ENCODE measurements around the gene NFIA. TPM values are rescaled to one million over a fixed set of nuclear protein-coding genes. Genes with fewer than 3 reads are reported as not detected.

Gene NFIA
- total RNA-seq, 1 experiment from 2014 or later, result 23.9 TPM

- H3K4me3 ChIP-seq, result no peak overlapping the region
- no peaks in the 10 kb centered on the region for H3K27me3 ChIP-seq
- no peaks in the 10 kb centered on the region for H3K9me3 ChIP-seq (replicated peaks)
- no peaks in the 10 kb centered on the region; the same call in 1 of the 2 replicates for H3K36me3 ChIP-seq
- no peak for DNase-seq
- no peak overlapping the region for H3K27ac ChIP-seq
- peaks cover 8% of the 10 kb centered on the region for H3K4me1 ChIP-seq
These were observed 249.9 kb downstream of the NFIA start for GRCh38 chr1:61332196-61332753.

- Histone ChIP-seq H3K36me3 (no peaks in the 10 kb centered on the region; the same call in 1 of the 2 replicates), H3K4me1 (peaks cover 13% of the 10 kb centered on the region), H3K4me3 (no peak overlapping the region), H3K27ac (no peak overlapping the region), H3K9me3 (replicated peaks) (no peaks in the 10 kb centered on the region), H3K27me3 (no peaks in the 10 kb centered on the region)
- DNase-seq, result no peak
These were observed 250.4 kb downstream of the NFIA start for GRCh38 chr1:61332796-61333195.

- no peaks in the 10 kb centered on the region for H3K27me3 ChIP-seq
- H3K4me3 ChIP-seq, result no peak overlapping the region
- DNase-seq, result no peak
- H3K27ac ChIP-seq, result no peak overlapping the region
- H3K36me3 ChIP-seq, result no peaks in the 10 kb centered on the region; the same call in 1 of the 2 replicates
- H3K4me1 ChIP-seq, result peaks cover 18% of the 10 kb centered on the region
- no peaks in the 10 kb centered on the region for H3K9me3 ChIP-seq (replicated peaks)
These were observed 252.6 kb downstream of the NFIA start for GRCh38 chr1:61334718-61335589.

- DNase-seq, result peak in 1 of 2 experiments; percentile 27
These were observed 254.7 kb downstream of the NFIA start for GRCh38 chr1:61337037-61337436.

GRCh38 chr1:61337441-61337951 is 255.1 kb downstream of the NFIA start:
- H3K9me3 ChIP-seq (replicated peaks), result no peaks in the 10 kb centered on the region
- H3K27me3 ChIP-seq, result no peaks in the 10 kb centered on the region
- DNase-seq, result no peak
- H3K27ac ChIP-seq, result peak overlapping the region; percentile 73
- peaks cover 18% of the 10 kb centered on the region for H3K4me1 ChIP-seq
- H3K4me3 ChIP-seq, result peak overlapping the region; percentile 30
- H3K36me3 ChIP-seq, result no peaks in the 10 kb centered on the region; the same call in 1 of the 2 replicates

More at GRCh38 chr1:61337037-61337436, 254.7 kb downstream of the NFIA start:
- no peaks in the 10 kb centered on the region; the same call in 1 of the 2 replicates for H3K36me3 ChIP-seq
- peaks cover 18% of the 10 kb centered on the region for H3K4me1 ChIP-seq
- no peak overlapping the region for H3K4me3 ChIP-seq
- H3K9me3 ChIP-seq (replicated peaks), result no peaks in the 10 kb centered on the region
- H3K27me3 ChIP-seq, result no peaks in the 10 kb centered on the region
- H3K27ac ChIP-seq, result peak overlapping the region; percentile 73; the same call in 1 of the 2 replicates

- Histone ChIP-seq H3K9me3 (replicated peaks) (no peaks in the 10 kb centered on the region), H3K4me3 (peak overlapping the region; percentile 45), H3K36me3 (no peaks in the 10 kb centered on the region), H3K4me1 (peaks cover 18% of the 10 kb centered on the region), H3K27me3 (no peaks in the 10 kb centered on the region), H3K27ac (peak overlapping the region; percentile 73)
- DNase-seq, result peak; percentile 95 to 98
These were observed 255.9 kb downstream of the NFIA start for GRCh38 chr1:61337981-61338848.

GRCh38 chr1:61338899-61339298 is 256.5 kb downstream of the NFIA start:
- no peaks in the 10 kb centered on the region for H3K9me3 ChIP-seq (replicated peaks)
- DNase-seq, result peak in 1 of 2 experiments; percentile 17
- no peaks in the 10 kb centered on the region for H3K36me3 ChIP-seq
- H3K4me1 ChIP-seq, result peaks cover 18% of the 10 kb centered on the region
- peak overlapping the region; percentile 73 for H3K27ac ChIP-seq
- H3K4me3 ChIP-seq, result peak overlapping the region; percentile 45
- H3K27me3 ChIP-seq, result no peaks in the 10 kb centered on the region

GRCh38 chr1:61341426-61341825 is 259.1 kb downstream of the NFIA start:
- no peaks in the 10 kb centered on the region for H3K9me3 ChIP-seq (replicated peaks)
- no peak for DNase-seq
- peaks cover 18% of the 10 kb centered on the region for H3K4me1 ChIP-seq
- H3K36me3 ChIP-seq, result no peaks in the 10 kb centered on the region
- H3K27ac ChIP-seq, result no peak overlapping the region
- no peaks in the 10 kb centered on the region for H3K27me3 ChIP-seq
- H3K4me3 ChIP-seq, result no peak overlapping the region

- Histone ChIP-seq H3K27me3 (no peaks in the 10 kb centered on the region), H3K9me3 (replicated peaks) (no peaks in the 10 kb centered on the region), H3K4me1 (peaks cover 2% of the 10 kb centered on the region), H3K4me3 (no peak overlapping the region), H3K36me3 (no peaks in the 10 kb centered on the region), H3K27ac (no peak overlapping the region)
- no peak for DNase-seq
These were observed 261.5 kb downstream of the NFIA start for GRCh38 chr1:61343734-61344420.

GRCh38 chr1:61344696-61345095 is 262.3 kb downstream of the NFIA start:
- DNase-seq, result no peak
- Histone ChIP-seq H3K27ac (no peak overlapping the region), H3K36me3 (no peaks in the 10 kb centered on the region), H3K4me3 (no peak overlapping the region), H3K4me1 (no peaks in the 10 kb centered on the region), H3K27me3 (no peaks in the 10 kb centered on the region), H3K9me3 (replicated peaks) (no peaks in the 10 kb centered on the region)

GRCh38 chr1:61348025-61348665 is 265.8 kb downstream of the NFIA start:
- DNase-seq, result no peak
- no peaks in the 10 kb centered on the region for H3K36me3 ChIP-seq
- no peaks in the 10 kb centered on the region for H3K9me3 ChIP-seq (replicated peaks)
- no peak overlapping the region for H3K4me3 ChIP-seq
- H3K27me3 ChIP-seq, result no peaks in the 10 kb centered on the region
- no peaks in the 10 kb centered on the region for H3K4me1 ChIP-seq
- H3K27ac ChIP-seq, result no peak overlapping the region

GRCh38 chr1:61352845-61353435 is 270.6 kb downstream of the NFIA start:
- H3K27ac ChIP-seq, result no peak overlapping the region
- H3K27me3 ChIP-seq, result no peaks in the 10 kb centered on the region
- H3K4me3 ChIP-seq, result no peak overlapping the region
- no peaks in the 10 kb centered on the region for H3K9me3 ChIP-seq (replicated peaks)
- H3K36me3 ChIP-seq, result no peaks in the 10 kb centered on the region
- H3K4me1 ChIP-seq, result no peaks in the 10 kb centered on the region
- DNase-seq, result no peak

GRCh38 chr1:61353797-61354406 is 271.5 kb downstream of the NFIA start:
- no peaks in the 10 kb centered on the region for H3K4me1 ChIP-seq

More at GRCh38 chr1:61353797-61354406, 271.5 kb downstream of the NFIA start:
- no peaks in the 10 kb centered on the region for H3K9me3 ChIP-seq (replicated peaks)
- H3K36me3 ChIP-seq, result no peaks in the 10 kb centered on the region
- no peak overlapping the region for H3K4me3 ChIP-seq
- H3K27me3 ChIP-seq, result no peaks in the 10 kb centered on the region
- DNase-seq, result no peak
- H3K27ac ChIP-seq, result no peak overlapping the region
